Ovary (tissue), 9 donors: ENCODE data around the gene UBAC1. TPM values are rescaled to one million over a fixed set of nuclear protein-coding genes. Genes with fewer than 3 reads are reported as not detected.

Experiments
- DNase-seq, 5 donors: peaks; one replicate each; pipeline ENCODE4 v3.0.0-alpha.2; 2019 to 2020
- H3K27ac ChIP-seq, 2 donors: fragments of 200-600 bp; one replicate each; pipeline versions ENCODE4 v1.5.1 to v1.8.0; 2019 to 2022
- H3K27me3 ChIP-seq: fragments of 200-600 bp; one replicate; pipeline ENCODE4 v1.8.0; 2022
- H3K36me3 ChIP-seq: fragments of 200-600 bp; sonication (generic); one replicate; pipeline ENCODE4 v1.5.1; 2019
- H3K4me1 ChIP-seq: one replicate; pipeline ENCODE4 v1.8.1; 2013; ENCODE audit warnings: mild to moderate bottlenecking, moderate library complexity; ENCODE audit not compliant: insufficient read depth
- H3K4me3 ChIP-seq: fragments of 200-600 bp; sonication (generic); one replicate; pipeline ENCODE4 v1.5.1; 2017
- H3K9me3 ChIP-seq, 2 donors: fragments of 200-600 bp in 1 of 2; sonication (generic) in 1 of 2; one replicate each; pipeline versions ENCODE4 v1.5.1 to v1.8.1; 2013 to 2019; ENCODE audit warnings: mild to moderate bottlenecking in 1 of 2, moderate library complexity in 1 of 2
- CTCF ChIP-seq, 3 donors: fragments of 450-650 bp in 2 of 3; fragments of 200-600 bp in 1 of 3; IDR thresholded peaks; one replicate each; pipeline versions ENCODE4 v1.5.1 to v1.8.0; 2016 to 2022; ENCODE audit warnings: antibody characterized with exemption in 3 of 3, mild to moderate bottlenecking in 1 of 3
- EP300 ChIP-seq: sonication (generic); formaldehyde crosslinking; IDR thresholded peaks from one replicate; pipeline ENCODE4 v1.6.1; 2017; ENCODE audit warnings: antibody characterized with exemption
- POLR2A ChIP-seq: fragments of 450-650 bp; IDR thresholded peaks from one replicate; pipeline ENCODE4 v1.6.1; 2017; ENCODE audit warnings: antibody characterized with exemption, mild to moderate bottlenecking, moderate library complexity
- whole genome bisulfite sequencing, 3 donors: extraction: QIAGEN DNeasy Blood & Tissue Kit in 1 of 3; methylation state at CpG; one replicate each; pipeline versions ENCODE4 v1.1.5 to v1.1.7; 2013 to 2017; 5-methylcytosine and 5-hydroxymethylcytosine counted together
- intact Hi-C, 4 donors: fragments of 100-400 bp; cut with DNase I; formaldehyde crosslinking; loops; one replicate each; pipeline versions ENCODE4 v1.11.0 to v1.15.1; 2022 to 2023
- polyA plus RNA-seq, 2 donors: library from polyadenylated mRNA; stranded (reverse); fragments of 200-250 nt in 1 of 2; fragments of 350-450 nt in 1 of 2; fragmentation: Illumina TruSeq in 1 of 2; extraction: RNeasy Lipid Tissue Mini Kit (QIAGEN cat#74804) in 1 of 2; gene quantifications; one replicate each; pipeline ENCODE4 v1.2.3, GENCODE V29; 2013 to 2014
- total RNA-seq, 7 donors: library from RNA; depleted of rRNA in 2 of 7; stranded (reverse); fragments of >200 nt in 2 of 7; fragmentation: NEBNext Ultra II Directional in 3 of 7; extraction: Animal tissue kit (Norgen Biotek cat#: 25700) in 3 of 7; gene quantifications; one replicate each; pipeline versions ENCODE4 v1.1.0 to v1.2.4, GENCODE V29; 2016 to 2023
- donor health status: DM: no; HTN: no; CAD: no; lungs with moderate emphysema.
- donor health status: DM: no; HTN: no; CAD: no.
- donor health status: Bipolar disorder and iron deficiency.
- donor health status: DM: yes; HTN: yes; CAD: no.
- donor health status: DM: no; HTN: no; CAD: no.
- donor health status: DM: yes; HTN: yes; CAD: no.

Gene UBAC1
- total and polyA plus RNA-seq, 9 donors = 19.7 to 42.0 (median 33.4) TPM

DNA sequence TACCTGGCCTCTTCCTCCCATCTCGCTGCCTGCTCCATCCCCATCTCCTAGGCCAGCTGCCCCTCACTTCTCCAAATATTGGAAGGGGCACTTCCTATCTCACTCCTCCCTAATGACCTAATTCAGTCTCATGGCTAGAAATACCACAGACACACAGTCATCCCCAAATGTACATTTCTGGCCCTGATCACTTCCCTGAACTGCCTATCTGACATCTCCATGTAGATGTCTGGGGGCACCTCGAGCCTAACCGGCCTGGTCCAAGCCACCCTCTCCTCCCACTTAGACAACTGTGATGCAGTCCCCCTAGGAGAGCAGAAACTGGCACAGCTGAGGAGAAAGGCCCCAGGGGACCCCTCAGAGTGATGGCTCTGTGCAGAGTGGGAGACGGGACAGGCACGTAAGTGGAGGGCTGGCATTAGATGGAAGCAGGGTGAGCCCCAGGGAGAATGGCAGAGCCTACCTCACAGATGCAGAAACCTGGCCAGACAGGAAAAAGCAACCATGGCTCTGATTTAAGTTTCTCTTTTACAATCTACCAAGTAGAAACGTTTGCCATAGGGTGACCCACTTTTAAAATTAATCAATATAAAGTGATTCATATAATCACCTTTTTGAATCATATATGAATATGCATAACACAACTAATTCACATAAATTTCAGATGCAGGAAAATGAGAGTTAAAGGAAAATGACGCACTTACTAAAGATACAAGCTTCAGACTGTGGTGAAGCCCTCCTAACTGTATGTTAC is 75.9 kb downstream of the UBAC1 start:
- no peak overlapping the region for H3K27ac ChIP-seq
- no peaks in the 10 kb centered on the region for H3K36me3 ChIP-seq
- peaks cover 27% of the 10 kb centered on the region for H3K4me1 ChIP-seq
- TF ChIP-seq CTCF (IDR thresholded peaks at IDR 0.05) (no peak), POLR2A (no peak), EP300 (no peak)
- intact Hi-C loops = no loop called here
- no peak overlapping the region for H3K4me3 ChIP-seq
- DNase-seq = no peak
- no peaks in the 10 kb centered on the region for H3K9me3 ChIP-seq
- no peaks in the 10 kb centered on the region for H3K27me3 ChIP-seq
- 65 to 73% (median 68%) methylated on average over 7 of the region's 7 CpGs for WGBS, 3 donors

- H3K27me3 ChIP-seq = no peaks in the 10 kb centered on the region
- H3K4me1 ChIP-seq = peaks cover 22% of the 10 kb centered on the region
- no peak overlapping the region for H3K4me3 ChIP-seq
- no peak for TF ChIP-seq EP300
- no peak for TF ChIP-seq POLR2A
- no peak for TF ChIP-seq CTCF (IDR thresholded peaks at IDR 0.05)
- H3K27ac ChIP-seq = no peak overlapping the region
- no peaks in the 10 kb centered on the region for H3K9me3 ChIP-seq
- DNase-seq = no peak
- H3K36me3 ChIP-seq = no peaks in the 10 kb centered on the region
- intact Hi-C loops = no loop called here
- WGBS, 3 donors = 68 to 73% (median 70%) methylated on average over 16 of the region's 16 CpGs
Observed at GRCh38 chr9:135884328-135885035, 76.7 kb downstream of the UBAC1 start.

GRCh38 chr9:135883410-135884089 is 77.6 kb downstream of the UBAC1 start:
- Histone ChIP-seq H3K27ac (no peak overlapping the region), H3K27me3 (no peaks in the 10 kb centered on the region), H3K9me3 (no peaks in the 10 kb centered on the region), H3K36me3 (no peaks in the 10 kb centered on the region), H3K4me1 (peaks cover 22% of the 10 kb centered on the region), H3K4me3 (no peak overlapping the region)
- intact Hi-C loops = no loop called here
- WGBS, 3 donors = 83 to 88% (median 84%) methylated on average over 15 of the region's 15 CpGs
- TF ChIP-seq POLR2A (no peak), CTCF (IDR thresholded peaks at IDR 0.05) (no peak), EP300 (no peak)
- no peak for DNase-seq

Other genes starting within 250 kb of the UBAC1 start
- 10 to 100 TPM; 17.1 to 62.6 (median 44.3) TPM for gene CAMSAP1, start 53.8 kb downstream of the UBAC1 start, total RNA-seq
- 10 to 100 TPM in 1 of 2 donors, 1 to 10 TPM in 1; 9.4 to 11.7 TPM for gene CAMSAP1, start 53.8 kb downstream of the UBAC1 start, polyA plus RNA-seq
- gene NACC2, start 133.9 kb upstream of the UBAC1 start, total RNA-seq = 10 to 100 TPM; 14.3 to 47.0 (median 29.8) TPM
- gene NACC2, start 133.9 kb upstream of the UBAC1 start, polyA plus RNA-seq = 1 to 10 TPM; 7.0 to 7.6 TPM
- gene TMEM250, start 157.5 kb upstream of the UBAC1 start, total RNA-seq = 10 to 100 TPM; 13.8 to 35.2 (median 26.2) TPM
- gene TMEM250, start 157.5 kb upstream of the UBAC1 start, polyA plus RNA-seq = 10 to 100 TPM in 1 of 2 donors, 1 to 10 TPM in 1; 3.7 to 19.3 TPM
- gene LHX3, start 243.8 kb upstream of the UBAC1 start, total RNA-seq = not detected
- gene LHX3, start 243.8 kb upstream of the UBAC1 start, polyA plus RNA-seq = not detected